ENCODE data around the gene MYO9A.
"Not testable (repeated sequence)": the region's sequence is repeated elsewhere in the genome, so short reads cannot be mapped to it uniquely, and the experiment has no call there.

The MYO9A gene

DNA sequence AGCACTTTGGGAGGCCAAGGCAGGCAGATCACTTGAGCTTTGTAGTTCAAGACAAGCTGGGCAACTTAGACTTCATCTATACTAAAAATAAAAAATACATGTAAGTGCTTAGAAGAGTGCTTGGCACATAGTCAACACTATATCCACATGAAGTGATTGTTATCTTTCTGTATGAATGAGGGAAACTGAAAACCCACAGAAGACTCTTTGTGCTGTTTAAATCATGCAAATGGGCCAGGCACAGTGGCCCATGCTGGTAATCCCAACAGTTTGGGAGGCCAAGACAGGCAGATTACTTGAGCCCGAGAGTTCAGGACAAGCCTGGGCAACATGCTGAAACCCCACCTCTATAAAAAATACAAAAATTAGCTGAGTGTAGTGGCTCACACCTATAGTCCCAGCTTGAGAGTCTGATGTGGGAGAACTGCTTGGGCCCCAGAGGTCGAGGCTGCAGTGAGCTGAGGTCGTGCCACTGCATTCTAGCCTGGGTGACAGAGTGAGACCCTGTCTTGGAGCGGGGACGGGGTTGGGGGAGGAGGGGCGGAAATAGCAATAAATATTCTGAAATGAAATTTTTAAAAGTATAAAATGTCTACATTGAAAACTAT, 177.9 kb downstream of the MYO9A start:
- peak; percentile 13 for DNase-seq

DNA sequence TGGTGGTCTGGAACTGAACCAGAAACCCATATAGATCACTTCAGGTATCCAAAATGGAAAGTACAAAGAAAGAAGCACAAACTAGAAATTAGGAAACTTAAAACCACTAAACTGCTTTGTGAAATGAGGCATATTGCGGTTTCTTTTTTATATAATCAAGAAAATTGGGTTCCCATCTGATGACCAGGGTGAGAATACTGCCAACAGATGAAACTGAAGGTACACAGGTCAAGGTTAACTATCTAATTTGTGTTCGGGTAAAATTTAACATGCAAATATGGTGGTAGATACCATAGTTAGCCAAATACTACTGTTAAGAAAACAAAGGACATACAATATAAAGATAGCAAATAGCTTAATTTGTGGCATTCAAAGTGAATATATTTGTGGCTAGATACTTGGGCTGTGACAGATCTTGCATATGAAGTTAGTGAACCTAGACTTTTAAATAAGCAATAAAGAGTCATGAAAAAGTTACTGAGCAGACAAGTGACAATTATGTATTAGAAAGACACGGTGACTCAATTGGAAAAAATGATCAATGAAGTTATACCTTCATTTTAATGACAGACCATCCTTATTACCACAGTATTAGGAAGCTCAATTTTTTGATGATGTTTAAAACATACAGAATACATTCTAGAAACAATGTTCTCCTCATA, 180.2 kb downstream of the MYO9A start:
- no peak for DNase-seq

DNA sequence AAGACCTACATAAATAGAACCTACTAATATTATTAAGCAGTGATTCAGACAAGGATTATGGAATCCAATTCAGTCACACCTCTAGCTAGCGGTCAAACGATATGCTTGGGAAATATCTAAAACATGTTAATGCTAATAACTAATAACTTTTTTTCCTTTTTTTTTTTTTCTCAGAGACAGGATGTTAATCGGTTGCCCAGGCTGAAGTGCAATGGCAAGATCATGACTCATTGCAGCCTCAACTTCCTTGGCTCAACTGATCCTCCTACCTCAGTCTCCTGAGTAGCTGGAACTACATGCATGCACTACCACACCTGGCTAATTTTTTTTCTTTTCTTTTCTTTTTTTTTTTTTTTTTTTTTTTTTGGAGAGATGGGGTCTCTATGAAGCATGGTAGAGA, 183.5 kb downstream of the MYO9A start:
- DNase-seq: no peak

DNA sequence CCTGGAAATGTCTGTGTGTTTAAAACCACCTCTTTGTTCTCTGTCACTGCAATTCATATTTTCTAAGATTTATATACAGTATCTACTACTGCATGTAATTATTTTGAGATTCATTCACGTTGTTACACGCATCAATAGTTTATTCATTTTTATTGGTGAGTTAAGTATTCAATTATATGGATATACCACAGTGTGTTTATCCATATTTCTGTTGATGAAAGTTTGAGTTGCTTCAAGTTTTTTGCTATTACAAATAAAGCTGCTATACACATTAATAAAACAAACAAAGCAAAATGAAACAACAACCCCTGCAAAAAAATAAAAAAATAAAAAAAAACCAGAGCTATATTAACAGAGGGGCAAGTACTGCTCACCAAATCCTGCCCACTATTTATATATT, 185.3 kb downstream of the MYO9A start:
- no peak for DNase-seq

DNA sequence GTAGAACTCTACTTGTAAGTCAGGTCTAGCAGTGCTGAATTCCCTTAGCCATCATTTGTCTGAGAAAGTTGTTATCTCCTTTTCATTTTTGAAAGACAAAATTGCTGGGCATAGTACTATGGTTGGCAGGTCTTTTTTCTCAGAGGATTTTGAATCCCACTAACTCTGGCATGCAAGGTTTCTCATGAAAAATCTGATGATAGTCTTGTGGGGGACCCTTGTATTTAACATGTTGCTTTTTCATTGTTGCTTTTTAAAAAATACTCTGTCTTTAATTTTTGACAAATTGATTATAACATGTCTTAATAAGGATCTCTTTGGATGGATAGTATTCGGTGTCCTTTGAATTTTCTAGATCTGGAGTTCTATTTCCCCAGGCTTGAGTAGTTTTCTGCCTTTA, 186.7 kb downstream of the MYO9A start:
- no peak for DNase-seq

DNA sequence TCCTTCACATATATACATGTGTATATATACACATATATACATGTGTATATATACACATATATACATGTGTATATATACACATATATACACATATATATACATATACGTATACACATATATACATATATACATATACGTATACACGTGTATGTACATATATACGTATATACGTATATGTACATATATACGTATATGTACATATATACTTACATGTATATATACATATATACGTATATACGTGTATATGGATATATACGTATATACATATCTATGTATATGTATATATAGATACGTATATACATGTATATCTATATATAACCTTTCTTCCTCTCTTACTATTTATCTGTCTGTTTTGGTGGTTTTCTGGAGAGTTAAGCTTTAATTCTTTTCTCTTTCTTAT, 192.8 kb downstream of the MYO9A start:
- DNase-seq: no peak

DNA sequence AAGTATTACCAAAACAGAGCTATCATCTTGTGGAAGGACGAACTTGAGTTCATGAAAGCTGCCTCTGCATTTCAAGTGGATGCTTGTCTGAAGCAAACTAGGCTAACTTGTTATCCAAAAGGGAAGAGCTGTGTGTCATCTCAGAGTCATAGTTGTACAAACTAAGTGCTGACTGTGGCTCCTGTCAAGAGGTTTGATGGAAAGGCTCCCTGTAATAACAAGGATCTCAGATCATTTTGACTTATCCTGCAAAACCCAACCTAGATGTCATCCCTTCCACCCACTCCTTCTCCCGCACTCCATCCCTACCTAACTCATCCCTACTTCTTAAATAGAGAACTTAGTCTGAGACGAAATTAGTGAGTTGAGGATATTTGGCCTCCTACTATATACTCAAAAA, 196.8 kb downstream of the MYO9A start:
- DNase-seq: no peak

DNA sequence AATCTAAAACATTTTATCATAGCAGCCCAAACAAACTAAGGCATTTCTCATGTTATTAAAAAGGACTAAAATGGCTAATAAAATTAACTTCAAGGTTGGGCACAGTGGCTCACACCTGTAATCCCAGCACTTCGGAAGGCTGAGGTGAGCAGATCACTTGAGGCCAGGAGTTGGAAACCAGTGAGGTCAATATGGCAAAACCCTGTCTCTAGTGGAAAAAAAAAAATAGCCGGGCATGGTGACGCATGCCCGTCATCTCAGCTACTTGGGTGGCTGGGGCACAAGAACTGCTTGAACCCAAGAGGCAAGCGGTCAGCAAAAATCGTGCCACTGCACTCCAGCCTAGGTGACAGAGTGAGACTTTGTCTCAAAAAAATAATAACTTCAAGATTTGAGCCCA, 197.4 kb downstream of the MYO9A start:
- DNase-seq: no peak

DNA sequence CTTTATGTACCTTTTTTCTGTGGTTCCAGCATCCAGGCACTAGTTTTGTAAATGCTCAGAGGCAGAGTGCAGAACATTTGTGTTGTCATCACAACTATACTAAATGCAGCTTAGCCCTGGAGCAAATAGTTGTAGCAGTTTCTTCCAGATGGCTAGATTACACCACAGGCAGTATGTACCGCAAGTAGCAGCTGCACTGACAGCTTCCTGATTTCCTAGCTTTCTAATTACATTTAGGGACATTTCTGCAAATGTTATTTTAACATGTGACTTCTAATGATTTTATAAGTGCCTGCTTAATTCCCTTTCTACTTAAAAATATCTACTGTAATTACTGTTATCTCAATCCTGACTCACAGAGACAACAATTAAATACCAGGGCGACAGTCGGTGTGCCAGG, 201.1 kb downstream of the MYO9A start:
- DNase-seq: peak; percentile 8

DNA sequence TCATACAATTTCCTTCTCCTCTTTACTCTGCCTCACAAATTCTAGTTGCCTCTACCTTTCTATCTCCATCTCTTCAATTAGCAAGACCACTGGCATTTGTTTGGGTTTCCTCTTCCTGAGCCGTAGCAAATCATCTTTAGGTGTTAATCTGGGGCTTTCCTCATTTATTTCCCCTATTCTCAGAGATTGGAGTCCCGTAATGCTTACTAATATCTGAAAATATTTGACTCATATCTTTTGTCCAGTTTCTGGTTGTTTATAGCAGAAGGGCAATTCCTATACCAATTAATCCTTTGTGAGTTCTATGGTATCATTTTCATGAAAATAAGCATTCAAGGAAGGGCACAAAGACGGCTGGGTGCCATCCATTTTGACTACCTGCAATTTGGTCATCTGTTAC, 203.9 kb downstream of the MYO9A start:
- no peak for DNase-seq

DNA sequence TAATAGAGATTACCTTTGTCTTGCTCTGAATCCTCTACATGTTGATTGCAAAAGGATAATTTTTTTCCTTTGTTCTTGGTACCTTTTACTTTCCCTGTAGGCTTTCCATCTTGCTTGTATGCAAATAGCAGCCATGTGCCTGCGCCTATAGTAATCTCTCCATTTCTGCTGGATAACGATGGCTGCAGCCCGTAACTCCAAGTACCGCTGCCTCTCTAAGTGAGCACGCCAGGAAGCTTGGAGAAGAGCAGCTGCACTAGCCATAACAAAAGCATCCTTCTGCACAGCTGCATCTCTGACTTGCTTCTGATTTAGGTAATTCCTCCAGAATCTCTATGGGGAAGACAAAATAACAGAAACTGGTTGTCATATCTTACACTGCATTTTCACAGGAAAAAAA, 218.3 kb downstream of the MYO9A start:
- no peak for DNase-seq

DNA sequence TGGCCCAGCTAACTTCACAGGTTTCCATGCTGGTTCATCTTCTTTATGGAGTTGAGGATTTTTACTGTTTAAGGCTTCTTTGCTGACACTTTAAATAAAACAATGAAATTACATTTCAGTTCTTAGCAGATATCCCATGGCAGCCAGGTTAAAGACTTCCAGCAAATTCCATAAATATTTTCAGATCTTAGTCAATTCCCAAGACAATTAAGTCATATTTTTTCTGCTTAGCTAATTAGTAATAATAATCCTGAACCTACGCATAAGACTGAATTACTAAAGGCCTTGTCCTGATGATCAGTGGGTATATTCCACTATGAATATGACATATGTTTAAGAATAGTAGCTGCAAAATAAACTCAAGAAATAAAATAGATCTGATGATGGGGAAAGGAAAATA, 224.3 kb downstream of the MYO9A start:
- no peak for DNase-seq

DNA sequence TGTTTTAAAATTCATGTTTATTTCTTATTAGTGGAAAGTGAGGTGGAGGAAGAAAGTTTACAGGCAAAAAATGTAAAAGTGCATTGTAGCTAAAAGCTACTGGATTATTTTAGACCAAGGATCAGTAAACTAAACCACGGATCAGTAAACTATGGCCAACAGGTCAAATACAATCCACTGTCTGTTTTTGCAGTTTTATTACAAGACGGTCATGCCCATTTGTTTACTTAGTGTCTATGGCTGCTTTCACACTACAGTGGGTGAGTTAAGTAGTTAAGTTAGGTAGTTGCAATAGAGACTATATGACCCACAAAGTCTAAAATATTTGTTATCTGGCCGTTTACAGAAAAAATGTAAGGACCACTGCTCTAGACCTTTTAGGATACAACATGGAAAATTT, 225.6 kb downstream of the MYO9A start:
- no peak for DNase-seq

DNA sequence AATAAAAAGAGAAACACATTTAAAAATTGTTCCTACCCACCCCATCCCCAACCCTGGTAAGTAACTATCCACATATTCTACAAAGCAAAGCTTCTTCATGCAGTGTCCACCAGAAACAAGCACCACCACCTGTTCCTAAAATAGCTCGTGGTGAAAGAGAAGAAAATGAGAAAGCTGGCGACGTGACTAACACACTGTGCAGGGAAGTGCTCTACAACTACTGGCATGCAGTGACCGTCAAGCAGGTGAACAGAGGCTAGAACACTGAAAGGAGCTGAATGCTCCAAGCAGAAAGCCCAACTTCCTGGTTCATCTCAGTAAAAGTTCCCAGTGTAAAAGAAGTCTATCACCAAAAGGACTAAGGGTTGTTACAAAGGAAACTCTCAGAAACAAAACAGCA, 226.9 kb downstream of the MYO9A start:
- DNase-seq: no peak

DNA sequence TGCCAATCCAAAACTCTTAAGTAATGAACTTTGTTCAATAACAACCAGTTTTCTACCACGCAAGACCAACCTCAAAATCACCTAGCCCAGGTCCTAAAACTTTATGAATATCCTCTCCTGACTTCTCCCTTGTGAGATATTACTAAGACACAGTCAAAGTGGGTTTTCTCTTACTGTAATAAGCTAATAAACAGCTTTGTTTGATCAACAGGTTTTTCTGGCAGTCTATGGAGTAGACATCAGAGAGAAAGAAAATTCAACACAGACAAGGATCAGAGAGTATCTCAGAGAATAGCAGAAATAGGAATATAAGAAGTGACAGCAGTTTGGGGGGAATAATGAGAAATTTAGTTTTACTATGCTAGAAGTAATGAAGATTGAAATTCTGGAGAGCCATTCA, 228.0 kb downstream of the MYO9A start:
- no peak for DNase-seq

DNA sequence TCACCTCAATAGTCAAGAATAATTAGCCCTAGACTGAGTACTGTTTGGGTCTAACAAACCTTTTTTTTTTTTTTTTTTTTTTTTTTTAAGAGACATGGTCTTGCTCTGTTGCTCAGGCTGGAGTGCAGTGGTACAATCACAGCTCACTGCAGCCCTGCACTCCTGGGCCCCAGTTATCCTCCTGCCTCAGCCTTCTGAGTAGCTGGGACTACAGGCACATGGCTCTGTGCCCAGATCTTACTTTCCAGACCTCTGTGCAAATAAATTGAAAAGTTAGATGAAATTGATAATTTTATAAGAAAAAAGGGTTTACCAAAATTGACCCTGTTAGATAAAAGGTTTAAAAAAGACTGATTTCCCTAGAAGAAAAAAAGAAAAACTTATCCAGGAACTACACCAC, 228.6 kb downstream of the MYO9A start:
- DNase-seq: no peak

DNA sequence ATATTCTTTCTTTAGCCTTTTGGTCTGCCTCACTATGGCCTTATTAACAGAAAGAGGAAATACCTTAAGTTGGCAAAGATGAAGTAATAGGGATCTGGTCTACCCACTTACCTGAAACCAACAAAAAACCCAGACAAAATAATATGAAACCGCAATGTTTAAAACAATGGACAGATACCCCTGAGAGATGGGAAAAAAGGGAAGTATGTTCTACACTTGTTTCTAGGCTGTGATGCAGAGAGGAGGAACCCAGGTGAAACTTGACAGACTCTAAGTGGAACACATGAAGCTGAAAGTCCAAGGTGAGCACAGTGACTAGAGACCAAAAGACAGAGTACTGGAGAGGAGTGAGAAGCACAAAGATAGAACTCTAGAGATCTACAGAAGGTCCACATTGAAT, 229.2 kb downstream of the MYO9A start:
- DNase-seq: no peak

DNA sequence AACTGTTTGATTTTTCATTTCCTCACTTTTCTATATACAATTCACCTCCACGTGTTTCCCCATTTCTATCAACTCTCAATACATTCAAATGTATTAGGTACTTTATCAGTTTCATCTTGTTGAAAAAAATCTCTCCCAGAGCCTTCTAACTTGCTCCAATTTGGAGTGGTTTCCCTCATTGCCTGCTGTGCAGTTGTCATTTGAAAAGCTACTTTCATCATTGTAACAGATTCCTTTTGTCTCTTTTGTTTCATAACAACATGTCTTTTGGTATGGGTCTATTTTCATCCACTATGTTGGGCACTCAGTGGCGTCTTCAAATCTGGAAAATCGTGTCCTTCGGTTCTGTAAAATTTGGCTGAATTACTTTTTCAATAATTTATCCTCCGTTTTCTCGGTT, 232.6 kb downstream of the MYO9A start:
- DNase-seq: no peak

DNA sequence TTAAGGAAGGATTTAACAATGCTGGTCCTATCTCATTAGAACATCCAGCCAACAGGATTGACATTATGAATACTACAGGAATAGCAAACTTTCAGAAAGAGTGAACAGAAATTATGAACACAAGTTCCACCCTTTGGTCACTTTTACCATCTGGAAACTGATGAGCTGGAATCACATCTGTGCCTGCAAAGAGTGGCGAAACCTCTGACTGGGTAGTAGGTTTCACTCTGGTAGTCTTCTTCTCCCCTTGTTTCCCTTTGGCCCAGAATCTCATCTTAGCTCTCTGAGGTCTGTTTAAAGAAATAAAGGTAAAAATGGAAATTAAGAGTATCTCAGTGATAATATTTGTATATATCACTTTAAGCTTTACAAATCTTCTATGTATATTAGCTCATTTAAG, 234.5 kb downstream of the MYO9A start:
- no peak for DNase-seq

DNA sequence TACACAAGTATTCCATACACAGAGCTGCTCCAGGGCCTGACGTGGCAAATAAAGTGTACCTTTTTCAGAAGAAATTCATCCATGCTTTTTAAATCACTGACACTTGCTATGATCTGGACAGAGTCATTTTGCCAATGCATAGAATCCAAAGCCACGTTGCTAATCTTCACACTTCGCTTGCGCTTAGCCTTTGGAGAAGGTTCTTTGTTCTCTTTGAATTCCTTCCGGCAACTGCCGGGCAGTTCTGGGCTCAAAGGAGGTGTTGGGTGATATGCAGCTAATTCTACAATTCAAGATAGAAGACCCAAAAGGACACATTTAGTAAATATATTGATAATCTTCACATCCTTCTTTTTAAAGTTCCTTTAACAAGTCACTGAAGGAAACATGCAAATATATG, 237.7 kb downstream of the MYO9A start:
- DNase-seq: no peak

DNA sequence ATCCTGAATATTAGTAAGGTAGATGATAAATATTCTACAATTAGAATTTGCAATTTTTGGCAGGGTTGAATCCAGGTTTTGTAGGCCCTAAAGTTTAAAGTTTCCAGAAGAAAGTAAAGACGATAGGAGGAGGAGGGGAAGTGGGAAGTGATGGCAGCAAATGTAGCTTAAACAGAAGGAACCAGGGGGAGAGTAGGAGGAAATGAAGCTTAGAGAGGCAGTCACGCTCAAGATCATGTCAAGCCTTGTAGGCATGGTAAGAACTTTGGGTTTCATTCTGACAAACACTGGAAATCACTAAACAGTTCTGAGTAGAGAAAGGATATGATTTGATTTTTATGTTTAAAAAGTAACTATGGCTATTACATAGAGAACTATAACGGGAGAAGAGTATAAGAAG, 243.7 kb downstream of the MYO9A start:
- DNase-seq: no peak

DNA sequence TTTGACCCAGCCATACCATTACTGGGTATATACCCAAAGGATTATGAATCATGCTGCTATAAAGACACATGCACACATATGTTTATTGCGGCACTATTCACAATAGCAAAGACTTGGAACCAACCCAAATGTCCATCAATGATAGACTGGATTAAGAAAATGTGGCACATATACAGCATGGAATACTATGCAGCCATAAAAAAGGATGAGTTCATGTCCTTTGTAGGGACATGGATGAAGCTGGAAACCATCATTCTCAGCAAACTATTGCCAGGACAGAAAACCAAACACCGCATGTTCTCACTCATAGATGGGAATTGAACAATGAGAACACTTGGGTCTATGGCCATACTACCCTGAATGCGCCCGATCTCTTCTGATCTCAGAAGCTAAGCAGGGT, 259.7 kb downstream of the MYO9A start:
- DNase-seq: not testable (repeated sequence)

DNA sequence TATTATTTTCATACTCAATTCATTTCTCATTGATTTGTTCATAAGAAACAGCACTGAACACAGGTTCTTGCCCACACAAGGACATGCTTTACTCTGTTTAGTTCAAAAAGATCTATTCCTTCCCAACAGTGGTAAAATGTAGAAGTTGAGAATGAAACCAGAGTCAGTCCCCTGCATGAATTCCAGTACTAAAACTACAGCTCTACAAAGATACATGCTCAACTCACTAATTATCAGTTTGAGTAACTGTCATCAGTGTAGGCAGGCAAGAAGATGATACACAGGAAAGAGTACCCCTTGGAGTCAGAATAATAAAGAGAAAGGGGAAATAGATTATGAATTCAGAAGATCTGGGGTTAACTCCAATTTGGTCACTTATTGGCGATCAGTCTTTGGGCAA, 264.4 kb downstream of the MYO9A start:
- no peak for DNase-seq

DNA sequence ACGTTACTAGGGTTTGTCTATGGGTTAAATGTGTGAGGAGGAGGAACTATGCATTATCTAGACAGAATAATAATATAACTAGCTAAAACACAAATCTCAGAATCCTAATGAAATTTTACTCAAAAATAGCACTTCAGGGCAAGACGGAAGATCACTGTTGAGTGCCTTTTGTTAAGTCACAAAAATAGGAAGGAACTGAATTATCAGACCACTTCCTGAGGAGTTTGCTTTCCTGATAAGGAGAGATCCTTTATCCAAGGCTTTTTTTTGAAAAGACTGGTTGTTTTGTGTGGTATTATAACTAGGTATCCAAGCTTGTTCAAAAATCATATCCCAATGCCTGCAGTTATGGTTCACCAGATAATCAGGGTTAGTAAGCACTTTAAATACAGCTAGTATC, 273.0 kb downstream of the MYO9A start:
- DNase-seq: no peak

DNA sequence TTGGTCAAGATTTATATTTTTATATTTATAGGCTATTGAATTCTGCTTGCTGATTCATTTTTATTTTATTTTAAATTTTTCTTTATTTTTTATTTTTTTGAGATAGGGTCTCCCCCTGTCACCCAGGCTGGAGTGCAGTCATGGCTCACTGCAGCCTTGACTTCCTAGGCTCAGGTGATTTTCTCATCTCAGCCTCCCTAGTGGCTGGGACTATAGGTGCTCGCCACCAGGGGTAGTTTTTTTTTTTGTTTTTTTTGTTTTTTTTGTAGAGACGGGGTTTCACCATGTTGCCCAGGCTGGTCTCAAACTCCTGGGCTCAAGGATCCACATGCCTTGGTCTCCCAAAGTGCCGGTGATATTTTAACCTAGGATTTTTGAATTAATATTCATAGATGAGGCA, 276.4 kb downstream of the MYO9A start:
- DNase-seq: no peak
